MV-4-11 (cell line): ENCODE results near the gene NCR3LG1.
A peak's percentile ranks its signal among the peaks of the same experiment; 100 is the strongest.

Experiments
- DNase-seq: peaks from one replicate; lab custom pipeline; 2025; lab: John Stamatoyannopoulos, UW

The NCR3LG1 gene

GRCh38 chr11:17411418-17411817 is 59.8 kb downstream of the NCR3LG1 start:
- DNase-seq, result no peak

GRCh38 chr11:17412488-17413180 is 61.0 kb downstream of the NCR3LG1 start:
- DNase-seq, result no peak

- DNase-seq, result no peak
These were observed 62.1 kb downstream of the NCR3LG1 start for GRCh38 chr11:17413414-17414316.

GRCh38 chr11:17414317-17414737 is 62.7 kb downstream of the NCR3LG1 start:
- no peak for DNase-seq

- DNase-seq, result no peak
These were observed 63.4 kb downstream of the NCR3LG1 start for GRCh38 chr11:17414992-17415391.

GRCh38 chr11:17415523-17416104 is 64.0 kb downstream of the NCR3LG1 start:
- DNase-seq, result no peak

GRCh38 chr11:17416492-17416891 is 64.9 kb downstream of the NCR3LG1 start:
- DNase-seq, result no peak

GRCh38 chr11:17418444-17419081 is 67.0 kb downstream of the NCR3LG1 start:
- no peak for DNase-seq

GRCh38 chr11:17421781-17422180 is 70.2 kb downstream of the NCR3LG1 start:
- DNase-seq, result no peak

GRCh38 chr11:17423533-17424310 is 72.1 kb downstream of the NCR3LG1 start:
- DNase-seq, result no peak

GRCh38 chr11:17426233-17426632 is 74.6 kb downstream of the NCR3LG1 start:
- DNase-seq, result peak; percentile 58
